B cell (primary cell): ENCODE measurements around the gene KRCC1. TPM values are rescaled to one million over a fixed set of nuclear protein-coding genes. Genes with fewer than 3 reads are reported as not detected.

Source experiments
- ATAC-seq: fragments of 200-7000 bp; cut with Tn5 transposase; one replicate; pipeline ENCODE4 v1.10.0; 2021; ENCODE audit warnings: low read depth, mild to moderate bottlenecking, moderate number of reproducible peaks, moderate library complexity
- CTCF ChIA-PET: fragments of 350-600 bp; sonication (Branson Sonifier 250); formaldehyde crosslinking; loops from one replicate; lab custom pipeline; 2021; ENCODE audit warnings: antibody characterized with exemption, inconsistent platforms; lab: Charles Lee
- POLR2A ChIA-PET: fragments of 350-600 bp; sonication (Branson Sonifier 250); formaldehyde crosslinking; loops from one replicate; lab custom pipeline; 2021; ENCODE audit warnings: antibody characterized with exemption; lab: Charles Lee
- DNase-seq: peaks from one replicate; pipeline ENCODE4 v3.0.0; 2013
- H2AFZ ChIP-seq: 2 replicates; pipeline ENCODE4 v1.6.1; 2012; ENCODE audit warnings: mild to moderate bottlenecking, low read depth, low read length; ENCODE audit not compliant: insufficient read depth, poor library complexity, severe bottlenecking
- H3K27ac ChIP-seq, 2 donors: 1 replicate in 1 of 2; 2 replicates in 1 of 2; pipeline ENCODE4 v1.5.1; 2012 to 2013; ENCODE audit warnings: low read length in 2 of 2, mild to moderate bottlenecking in 2 of 2, moderate library complexity in 1 of 2
- H3K27me3 ChIP-seq, 4 experiments: fragments of 200-600 bp in 1 of 4; sonication (generic) in 1 of 4; replicated peaks in 1 of 4; 1 replicate in 2 of 4; 2 replicates in 2 of 4; pipeline versions ENCODE4 v1.6.1 to v1.7.0; 2013 to 2016; ENCODE audit warnings: low read length in 3 of 4, mild to moderate bottlenecking in 2 of 4, mixed read lengths in 1 of 4, moderate library complexity in 1 of 4; ENCODE audit not compliant: insufficient read depth in 4 of 4, control insufficient read depth in 3 of 4; ENCODE audit errors: control extremely low read depth in 1 of 4
- H3K36me3 ChIP-seq, 2 experiments: replicated peaks in 1 of 2; 1 replicate in 1 of 2; 2 replicates in 1 of 2; pipeline versions ENCODE4 v1.6.1 to v1.7.1; 2013; ENCODE audit warnings: low read length in 1 of 2; ENCODE audit not compliant: insufficient read depth in 2 of 2, control insufficient read depth in 1 of 2; ENCODE audit errors: control extremely low read depth in 1 of 2, extremely low read depth in 1 of 2
- H3K4me1 ChIP-seq, 2 donors: fragments of 200-600 bp in 1 of 2; sonication (generic) in 1 of 2; 1 replicate in 1 of 2; 2 replicates in 1 of 2; pipeline versions ENCODE4 v1.5.1 to v1.6.1; 2013 to 2017; ENCODE audit warnings: low read length in 2 of 2; ENCODE audit not compliant: control insufficient read depth in 2 of 2, insufficient read depth in 2 of 2
- H3K4me2 ChIP-seq: replicated peaks from 2 replicates; pipeline ENCODE3; 2012; ENCODE audit warnings: mild to moderate bottlenecking, low read depth, low read length; ENCODE audit not compliant: poor library complexity, severe bottlenecking
- H3K4me3 ChIP-seq, 5 experiments: fragments of 200-600 bp in 1 of 5; sonication (generic) in 1 of 5; 1 replicate in 3 of 5; 2 replicates in 2 of 5; pipeline versions ENCODE4 v1.5.1 to v1.7.0; 2011 to 2016; ENCODE audit warnings: low read length in 4 of 5, mild to moderate bottlenecking in 4 of 5, low read depth in 2 of 5, control low read depth in 1 of 5, moderate library complexity in 1 of 5; ENCODE audit not compliant: insufficient read depth in 1 of 5; ENCODE audit errors: control extremely low read depth in 1 of 5, extremely low read depth in 1 of 5
- H3K79me2 ChIP-seq: fragments of 200-600 bp; sonication (generic); one replicate; pipeline ENCODE4 v1.6.0; 2016; ENCODE audit warnings: low read length; ENCODE audit not compliant: control insufficient read depth, insufficient read depth
- H3K9ac ChIP-seq: fragments of 200-600 bp; sonication (generic); 2 replicates; pipeline ENCODE4 v1.6.1; 2017; ENCODE audit warnings: mild to moderate bottlenecking, low read length, moderate library complexity
- H3K9me3 ChIP-seq, 3 donors: one replicate each; pipeline versions ENCODE4 v1.6.1 to v1.7.1; 2013; ENCODE audit warnings: low read length in 2 of 3; ENCODE audit not compliant: control insufficient read depth in 2 of 3, insufficient read depth in 1 of 3; ENCODE audit errors: control extremely low read depth in 1 of 3
- H4K20me1 ChIP-seq: 2 replicates; pipeline ENCODE4 v1.6.0; 2012; ENCODE audit warnings: mild to moderate bottlenecking, low read length; ENCODE audit not compliant: insufficient read depth, control insufficient read depth, poor library complexity, severe bottlenecking
- H3K27ac Mint-ChIP-seq: one replicate; pipeline ENCODE4 v1.8.0; 2021; ENCODE audit warnings: mixed read lengths
- H3K27me3 Mint-ChIP-seq: one replicate; pipeline ENCODE4 v1.8.0; 2021; ENCODE audit warnings: mixed read lengths
- H3K4me1 Mint-ChIP-seq: one replicate; pipeline ENCODE4 v1.8.0; 2021; ENCODE audit warnings: mixed read lengths
- H3K4me3 Mint-ChIP-seq: one replicate; pipeline ENCODE4 v1.8.0; 2021; ENCODE audit warnings: mixed read lengths
- H3K9me3 Mint-ChIP-seq: one replicate; pipeline ENCODE4 v1.8.0; 2022; ENCODE audit warnings: mixed read lengths; ENCODE audit not compliant: insufficient read depth
- CTCF ChIP-seq: fragments of 200-600 bp; IDR thresholded peaks from one replicate; pipeline ENCODE4 v1.8.0; 2022; ENCODE audit warnings: antibody characterized with exemption, mild to moderate bottlenecking
- EZH2 ChIP-seq: IDR thresholded peaks from 2 replicates; pipeline ENCODE4 v1.6.1; 2012; ENCODE audit warnings: borderline replicate concordance, low read depth, mild to moderate bottlenecking, moderate library complexity, low read length; ENCODE audit not compliant: insufficient read depth, poor library complexity, severe bottlenecking
- WGBS: methylation state at CpG from one replicate; pipeline ENCODE4 v1.1.5; 2013; ENCODE audit warnings: missing lambda C conversion rate; ENCODE audit not compliant: insufficient coverage; 5-methylcytosine and 5-hydroxymethylcytosine counted together
- intact Hi-C: fragments of 100-400 bp; cut with micrococcal nuclease; formaldehyde crosslinking; loops from one replicate; pipeline ENCODE4 v1.10.0; 2022
- polyA plus RNA-seq: library from polyadenylated mRNA; depleted of rRNA; stranded (reverse); fragments of >200 nt; gene quantifications from 2 replicates; pipeline ENCODE4 v1.2.3, GENCODE V29; 2012
- total RNA-seq, 2 donors: library from RNA; stranded (reverse); fragments of 120-200 nt in 1 of 2; gene quantifications; 1 replicate in 1 of 2; 2 replicates in 1 of 2; pipeline versions ENCODE4 v1.2.3 to v1.2.4, GENCODE V29; 2013 to 2022

KRCC1 gene
- total and polyA plus RNA-seq, 2 donors (not counting 1 experiment from before 2014, with no cell fraction given): 11.9 to 27.2 TPM

DNA sequence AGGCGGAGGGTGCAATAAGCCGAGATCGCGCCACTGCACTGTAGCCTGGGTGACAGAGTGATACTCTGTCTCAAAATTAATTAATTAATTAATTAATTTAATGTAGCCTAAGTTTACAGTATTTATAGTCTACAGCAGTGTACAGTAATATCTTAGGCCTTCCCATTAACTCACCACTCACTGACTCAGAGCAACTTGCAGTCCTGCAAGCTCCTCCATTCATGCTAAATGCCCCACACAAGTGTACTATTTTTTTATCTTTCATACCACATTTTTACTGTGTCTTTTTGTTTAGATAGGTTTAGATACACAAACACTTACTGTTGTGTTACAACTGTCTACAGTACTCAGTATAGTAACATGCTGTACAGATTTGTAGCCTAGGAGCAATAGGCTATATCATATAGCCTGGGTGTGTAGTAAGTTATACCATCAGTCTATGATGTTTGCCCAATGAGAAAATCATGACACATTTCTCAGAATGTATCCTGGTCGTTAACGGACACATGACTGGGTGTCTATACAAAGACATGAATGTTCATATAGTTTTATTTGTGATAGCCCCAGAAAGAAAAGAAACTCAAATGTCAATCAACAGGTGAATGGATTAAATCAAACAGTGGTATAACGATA is 23.4 kb downstream of the KRCC1 start:
- peaks cover 12 to 42% of the 10 kb centered on the region in 2 experiments for H3K36me3 ChIP-seq
- no CpG with 5 or more reads among the region's 7 CpGs for WGBS

More for the DNA sequence above, 23.4 kb downstream of the KRCC1 start:
- Histone ChIP-seq H3K9ac (no peak overlapping the region), H3K4me1 (peaks cover 7 to 10% of the 10 kb centered on the region in 2 donors), H3K79me2 (peaks cover 4% of the 10 kb centered on the region), H2AFZ (no peak overlapping the region), H3K27me3 (no peaks in the 10 kb centered on the region), H3K27ac (no peak overlapping the region), H3K9me3 (no peaks in the 10 kb centered on the region), H3K4me2 (no peak overlapping the region), H3K4me3 (no peak overlapping the region), H4K20me1 (no peaks in the 10 kb centered on the region)
- CTCF ChIA-PET: interaction anchor here (1.5 kb wide), 1 partner anchor 28 kb away, joined by 4 read pairs; no protein-coding TSS in a partner anchor
- POLR2A ChIA-PET: no interaction called here
- ATAC-seq: no peak
- no peak overlapping the region for H3K4me3 Mint-ChIP-seq
- H3K9me3 Mint-ChIP-seq: no peaks in the 10 kb centered on the region
- no peaks in the 10 kb centered on the region for H3K27me3 Mint-ChIP-seq
- H3K4me1 Mint-ChIP-seq: peaks cover 27% of the 10 kb centered on the region
- no peak for TF ChIP-seq EZH2
- TF ChIP-seq CTCF: no peak
- H3K27ac Mint-ChIP-seq: no peak overlapping the region
- intact Hi-C loops: no loop called here
- no peak for DNase-seq
